ENCODE data around the gene DMD.

The DMD gene

GRCh38 chrX:32514986-32515385 is 696.4 kb downstream of the DMD start:
- DNase-seq = no peak

DNA sequence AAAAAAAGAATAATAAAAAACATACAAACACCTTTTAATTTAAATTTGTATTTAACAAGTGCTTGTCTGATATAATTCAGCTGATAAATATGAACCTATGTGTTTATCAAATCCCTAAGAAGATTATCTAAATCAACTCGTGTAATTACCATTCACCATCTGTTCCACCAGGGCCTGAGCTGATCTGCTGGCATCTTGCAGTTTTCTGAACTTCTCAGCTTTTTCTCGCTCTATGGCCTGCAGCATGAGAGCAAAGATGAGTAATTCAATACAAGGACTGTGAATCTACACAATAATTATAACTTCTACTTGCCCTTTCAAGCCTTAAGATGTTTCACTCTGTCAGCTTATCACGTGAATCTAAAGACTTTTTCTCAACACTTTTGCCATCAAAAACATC is 709.7 kb downstream of the DMD start:
- no peak for DNase-seq

- no peak for DNase-seq
Measured at GRCh38 chrX:32496671-32497070, 714.7 kb downstream of the DMD start.

DNA sequence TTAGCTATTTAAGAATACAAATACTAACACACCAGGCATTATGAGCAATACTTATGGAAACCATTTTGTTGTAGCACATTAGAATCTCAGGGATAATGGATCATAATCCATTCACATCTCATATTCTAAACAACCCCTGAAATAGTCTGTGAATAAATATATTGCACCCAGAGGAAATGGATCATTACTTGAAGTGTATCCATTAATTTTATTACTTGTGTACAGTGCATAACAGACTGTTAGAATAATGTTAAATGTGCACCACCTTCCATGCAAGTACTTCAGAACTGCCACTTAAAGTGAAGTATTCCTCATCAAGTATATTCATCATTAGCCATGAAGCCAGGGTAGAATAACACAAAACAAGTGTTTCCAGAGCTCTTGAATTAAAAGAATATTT is 715.5 kb downstream of the DMD start:
- no peak for DNase-seq

GRCh38 chrX:32489125-32489524 is 722.2 kb downstream of the DMD start:
- DNase-seq = no peak

- no peak for DNase-seq
Measured at GRCh38 chrX:32483534-32484136, 727.7 kb downstream of the DMD start.

DNA sequence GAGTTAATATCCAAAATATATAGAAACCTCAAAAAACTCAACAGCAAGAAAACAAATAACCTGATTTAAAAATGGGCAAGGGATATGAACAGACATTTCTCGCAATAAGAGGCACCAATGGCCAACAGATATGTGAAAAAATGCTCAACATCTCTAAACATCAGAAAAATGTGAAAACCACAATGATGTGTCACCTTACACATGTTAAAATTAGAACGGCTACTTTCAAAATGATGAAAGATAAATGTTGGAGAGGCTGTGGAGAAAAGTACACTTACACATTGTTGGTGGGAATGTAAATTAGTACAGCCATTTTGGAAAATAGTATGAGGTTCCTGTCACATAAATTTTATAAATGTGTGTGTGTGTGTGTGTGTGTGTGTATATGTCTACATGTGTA is 731.3 kb downstream of the DMD start:
- DNase-seq = no peak

GRCh38 chrX:32472364-32472763 is 739.0 kb downstream of the DMD start:
- no peak for DNase-seq

- DNase-seq = no peak
Measured at GRCh38 chrX:32455704-32456103, 755.6 kb downstream of the DMD start.

DNA sequence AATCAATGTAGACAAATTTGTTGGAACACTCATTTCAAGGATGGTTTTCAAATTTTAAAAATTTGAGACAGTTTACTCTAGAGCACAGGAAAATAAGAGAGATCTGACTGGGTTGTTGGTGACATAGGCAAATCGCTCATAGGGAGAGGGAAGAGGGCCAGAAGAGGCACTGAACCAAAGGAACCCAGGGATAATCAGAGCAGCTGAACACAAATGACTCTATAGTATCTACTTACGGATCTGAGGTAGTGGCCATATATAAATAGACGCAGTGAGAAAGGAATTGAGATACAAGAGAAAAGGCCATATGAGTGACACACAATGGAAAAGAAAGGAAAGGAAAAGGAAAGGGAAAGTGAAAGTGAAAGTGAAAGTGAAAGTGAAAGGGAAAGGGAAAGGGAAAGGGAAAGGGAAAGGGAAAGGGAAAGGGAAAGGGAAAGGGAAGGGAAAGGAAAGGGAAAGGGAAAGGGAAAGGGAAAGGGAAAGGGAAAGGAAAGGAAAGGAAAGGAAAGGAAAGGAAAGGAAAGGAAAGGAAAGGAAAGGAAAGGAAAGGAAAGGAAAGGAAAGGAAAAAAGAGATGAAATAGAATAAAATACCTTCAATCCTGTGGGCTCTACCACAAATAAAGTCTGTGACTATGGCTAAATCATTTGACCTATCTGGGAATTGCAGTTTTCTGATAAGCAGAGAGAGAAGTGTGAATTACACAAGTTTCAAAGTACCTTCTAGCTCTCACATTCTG is 759.2 kb downstream of the DMD start:
- DNase-seq = no peak

- no peak for DNase-seq
Measured at GRCh38 chrX:32448945-32449344, 762.4 kb downstream of the DMD start.

DNA sequence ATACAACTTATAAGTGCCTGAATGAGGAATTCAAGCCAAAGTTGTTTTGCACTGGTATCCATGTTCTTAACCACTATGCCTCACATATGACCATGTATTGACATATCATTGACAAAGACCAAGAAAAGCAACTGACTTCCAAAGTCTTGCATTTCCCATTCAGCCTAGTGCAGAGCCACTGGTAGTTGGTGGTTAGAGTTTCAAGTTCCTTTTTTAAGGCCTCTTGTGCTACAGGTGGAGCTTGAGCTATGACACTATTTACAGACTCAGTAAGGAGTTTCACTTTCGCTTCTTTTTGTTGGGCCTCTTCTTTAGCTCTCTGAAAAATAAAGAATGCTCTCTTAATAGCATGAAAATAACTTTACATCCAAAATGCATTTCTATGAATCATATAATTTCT is 763.0 kb downstream of the DMD start:
- DNase-seq = no peak

GRCh38 chrX:32447640-32448039 is 763.7 kb downstream of the DMD start:
- no peak for DNase-seq

DNA sequence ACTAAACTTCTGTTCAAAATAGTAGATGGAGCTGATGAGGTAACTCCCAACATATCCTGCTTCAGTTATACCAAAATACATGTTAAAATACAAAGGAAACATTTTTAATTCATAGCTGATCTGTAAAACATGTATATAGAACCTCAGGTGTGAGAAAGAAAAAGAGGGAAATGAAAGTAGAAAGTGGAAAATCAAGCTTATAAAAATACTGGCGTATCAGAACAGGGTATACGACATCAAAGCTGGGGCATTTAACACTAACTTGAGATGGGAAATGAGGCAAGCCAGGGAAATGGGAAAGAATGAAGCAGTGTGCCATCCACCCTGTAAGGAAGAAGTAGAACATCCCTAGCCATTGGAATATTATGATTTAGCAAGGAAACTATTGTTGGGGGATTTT is 767.5 kb downstream of the DMD start:
- DNase-seq = no peak

DNA sequence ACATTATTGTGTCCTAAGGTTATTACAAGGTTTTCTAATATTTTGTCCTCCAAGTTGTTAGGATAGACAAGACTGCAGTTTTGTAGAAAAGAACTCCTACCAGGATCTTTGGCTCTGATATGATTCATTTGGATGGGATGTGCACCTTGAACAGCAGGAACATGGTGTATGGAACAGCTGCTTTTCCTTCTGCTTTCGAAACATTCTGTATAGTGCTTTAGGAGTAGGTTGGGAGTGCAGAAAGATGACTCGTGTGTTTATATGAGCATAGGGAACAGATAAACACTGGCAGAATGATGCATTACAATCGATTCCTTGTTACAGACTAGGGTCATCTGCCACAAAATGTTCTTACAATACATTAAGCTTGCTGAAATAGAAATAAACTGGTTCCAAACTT is 790.1 kb downstream of the DMD start:
- no peak for DNase-seq

DNA sequence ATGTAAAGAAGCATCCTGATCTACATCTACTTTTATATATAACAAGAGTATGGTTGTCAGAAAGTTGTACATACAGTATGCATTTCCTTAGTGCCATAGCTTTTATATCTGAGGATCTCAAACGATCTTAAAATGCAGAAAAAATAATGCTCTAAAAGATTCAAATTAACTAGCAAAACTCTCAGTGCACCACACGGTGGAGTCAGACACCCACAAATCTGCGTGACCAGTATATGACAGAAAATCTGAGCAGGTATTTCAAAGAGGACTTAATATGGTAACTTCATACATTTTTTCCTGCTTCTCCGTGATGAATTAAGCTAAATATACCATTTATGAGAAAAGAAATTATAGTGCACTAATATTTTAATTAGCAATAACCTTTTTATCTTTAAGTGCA is 803.0 kb downstream of the DMD start:
- DNase-seq = peak in 4 of 56 donors; percentile 0 to 1 (median 0)

- DNase-seq = no peak
Measured at GRCh38 chrX:32397562-32398216, 813.7 kb downstream of the DMD start.

DNA sequence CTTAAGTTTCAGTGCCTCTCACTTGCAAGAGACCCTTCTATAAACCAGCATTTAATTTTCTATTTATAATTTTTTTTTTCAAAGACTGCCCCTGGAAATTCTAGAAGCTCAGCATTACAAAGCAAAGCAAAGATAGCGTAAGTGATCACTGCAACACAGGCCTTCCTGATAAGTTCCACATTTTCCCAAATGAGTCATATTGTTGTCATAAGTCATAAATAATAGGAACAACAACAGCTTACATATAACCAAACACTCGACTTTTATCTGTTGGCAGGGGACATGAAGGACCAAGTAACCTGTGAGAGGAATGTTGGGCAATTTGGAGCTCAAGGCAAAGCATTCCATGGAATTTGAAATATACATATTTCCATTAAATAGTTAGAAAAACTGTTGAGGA is 815.5 kb downstream of the DMD start:
- no peak for DNase-seq

GRCh38 chrX:32392655-32393054 is 818.7 kb downstream of the DMD start:
- DNase-seq = no peak

GRCh38 chrX:32370456-32371205 is 840.7 kb downstream of the DMD start:
- no peak for DNase-seq

DNA sequence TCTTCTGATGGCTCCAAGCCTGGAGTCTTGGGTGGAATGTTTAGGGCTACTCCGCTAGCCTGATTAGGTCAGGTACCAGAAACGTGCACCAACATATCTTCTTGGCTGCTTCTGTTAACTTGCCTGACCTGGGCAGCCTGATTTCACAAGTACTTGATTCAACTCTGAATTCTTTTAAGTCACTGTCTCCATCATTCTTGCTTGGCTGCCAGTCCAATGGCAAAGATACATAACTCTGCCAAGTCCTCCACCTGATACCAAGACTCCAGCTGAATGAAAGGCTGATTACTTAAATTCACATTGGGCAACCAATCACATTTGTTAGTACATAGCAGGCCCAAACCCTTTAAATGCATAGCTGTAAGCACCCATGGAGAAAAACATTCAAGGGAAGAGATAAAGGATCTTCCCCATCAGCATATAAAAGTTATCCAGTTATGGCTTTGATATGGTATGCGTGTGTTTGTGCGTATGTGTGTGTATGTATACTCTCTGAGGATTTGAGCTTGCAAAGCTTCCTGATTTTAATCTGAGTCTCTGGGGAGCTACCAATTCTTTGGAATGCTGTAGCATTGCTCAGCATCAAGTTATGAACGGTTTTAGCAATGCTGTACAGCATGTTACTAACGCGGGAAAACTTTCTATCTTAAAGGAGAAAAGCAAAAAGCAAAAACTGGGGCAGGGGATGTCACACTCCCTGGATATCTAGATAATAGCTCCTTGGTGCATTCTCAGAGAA is 917.2 kb downstream of the DMD start:
- DNase-seq = no peak

Data from amygdala (tissue), 56 donors.